HG03558 (cell line): ENCODE data around the gene NFATC2.

Experiments
- ATAC-seq: cut with Tn5 transposase; IDR thresholded peaks from one replicate; pipeline ENCODE4 v1.9.1; 2021; ENCODE audit warnings: moderate number of reproducible peaks; ENCODE audit not compliant: unreplicated experiment; ENCODE audit errors: extremely low read depth

Gene NFATC2

DNA sequence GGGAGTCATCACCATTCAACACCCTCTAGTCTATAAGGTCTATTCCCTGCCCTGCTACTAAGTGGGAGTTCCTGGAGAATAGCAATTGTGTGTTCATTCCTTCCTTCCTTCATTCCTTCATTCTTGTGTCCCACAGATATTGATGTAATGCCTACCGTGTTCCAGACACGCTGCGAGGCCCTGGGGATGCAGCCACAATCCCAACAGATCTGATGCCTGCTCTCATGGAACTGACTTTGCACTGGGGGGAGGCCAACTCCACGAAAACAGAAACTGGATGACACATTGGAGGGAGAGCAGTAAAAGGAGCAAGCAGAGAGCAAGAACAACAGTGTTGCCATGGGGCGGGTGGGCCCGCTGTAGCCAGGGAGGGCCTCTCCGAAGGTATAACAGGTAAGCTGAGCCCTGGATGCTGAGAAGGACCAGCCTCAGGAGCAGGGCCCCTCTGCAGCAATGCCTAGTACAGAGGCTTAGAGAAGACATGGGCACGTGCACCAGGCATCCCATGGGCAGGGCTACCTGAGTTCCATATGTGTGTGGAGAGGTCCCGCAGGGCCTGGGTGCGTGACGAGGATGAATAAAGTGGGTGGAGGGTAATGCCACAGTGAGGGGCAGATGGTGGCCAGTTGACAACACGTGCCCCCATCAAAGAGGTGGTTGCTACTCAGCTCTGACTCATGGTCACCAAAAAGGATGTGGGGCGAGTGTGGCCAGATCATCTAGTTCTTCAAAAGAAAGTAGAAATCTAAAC is 173.9 kb downstream of the NFATC2 start:
- ATAC-seq = no peak

- no peak for ATAC-seq
Measured at GRCh38 chr20:51366155-51366886, 176.2 kb downstream of the NFATC2 start.

- ATAC-seq = no peak
Measured at GRCh38 chr20:51365670-51366069, 176.8 kb downstream of the NFATC2 start.

DNA sequence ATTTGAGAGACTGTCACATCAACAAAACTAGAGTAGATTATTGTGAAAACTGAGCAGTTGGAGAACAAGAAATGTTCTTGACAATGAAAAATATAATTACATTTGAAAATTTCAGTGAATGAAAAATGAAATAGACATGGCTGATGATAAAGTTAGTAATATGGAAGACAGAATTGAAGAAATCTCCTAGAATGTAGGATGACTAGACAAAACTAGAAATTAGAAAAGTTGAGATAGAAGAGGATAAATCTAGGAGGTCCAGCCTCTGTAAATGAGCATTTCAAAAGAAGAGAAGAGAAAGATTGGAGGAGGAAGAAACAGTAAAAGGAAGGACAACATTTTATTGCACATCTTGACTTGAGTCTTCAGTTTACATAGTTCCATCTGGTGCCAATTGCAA is 178.7 kb downstream of the NFATC2 start:
- ATAC-seq = no peak

- ATAC-seq = no peak
Measured at GRCh38 chr20:51363378-51363777, 179.1 kb downstream of the NFATC2 start.

- ATAC-seq = no peak
Measured at GRCh38 chr20:51362254-51362653, 180.3 kb downstream of the NFATC2 start.

DNA sequence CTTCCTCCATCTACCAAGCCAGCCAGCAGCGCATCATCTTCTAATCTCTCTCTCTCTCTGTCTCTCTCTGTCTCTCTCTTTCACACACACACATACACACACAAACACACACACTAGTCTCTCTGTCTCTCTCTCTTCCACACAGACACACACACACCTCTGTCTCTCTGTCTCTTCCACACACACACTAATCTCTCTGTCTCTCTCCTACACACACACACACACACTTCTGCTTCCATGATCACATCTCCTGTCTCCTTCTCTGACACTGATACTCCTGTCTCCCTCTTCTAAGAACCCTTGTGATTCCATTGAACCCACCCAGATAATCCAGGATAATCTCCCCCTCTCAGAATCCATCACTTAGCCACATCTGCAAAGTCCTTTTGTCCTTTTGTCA is 181.3 kb downstream of the NFATC2 start:
- no peak for ATAC-seq

- ATAC-seq = no peak
Measured at GRCh38 chr20:51360451-51361201, 181.9 kb downstream of the NFATC2 start.

- ATAC-seq = no peak
Measured at GRCh38 chr20:51359947-51360346, 182.6 kb downstream of the NFATC2 start.

DNA sequence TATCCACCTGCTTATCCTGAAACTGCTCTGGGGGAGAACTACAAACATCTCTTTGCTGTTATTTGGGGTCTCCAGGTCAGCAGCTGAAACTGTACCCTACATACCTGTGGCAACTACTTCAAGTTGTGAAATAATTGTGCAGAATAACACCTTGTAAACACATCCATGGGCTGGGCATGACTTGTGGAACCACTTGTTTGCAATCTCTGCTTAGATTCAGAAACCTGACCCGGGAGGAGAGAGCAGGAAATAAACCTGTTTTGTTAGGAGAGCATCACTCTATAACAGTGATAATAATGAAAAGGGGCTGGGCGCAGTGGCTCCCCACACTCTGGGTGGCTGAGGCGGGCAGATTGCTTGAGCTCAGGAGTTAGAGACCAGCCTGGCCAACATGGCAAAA is 183.1 kb downstream of the NFATC2 start:
- ATAC-seq = no peak

- ATAC-seq = no peak
Measured at GRCh38 chr20:51358032-51358724, 184.3 kb downstream of the NFATC2 start.

DNA sequence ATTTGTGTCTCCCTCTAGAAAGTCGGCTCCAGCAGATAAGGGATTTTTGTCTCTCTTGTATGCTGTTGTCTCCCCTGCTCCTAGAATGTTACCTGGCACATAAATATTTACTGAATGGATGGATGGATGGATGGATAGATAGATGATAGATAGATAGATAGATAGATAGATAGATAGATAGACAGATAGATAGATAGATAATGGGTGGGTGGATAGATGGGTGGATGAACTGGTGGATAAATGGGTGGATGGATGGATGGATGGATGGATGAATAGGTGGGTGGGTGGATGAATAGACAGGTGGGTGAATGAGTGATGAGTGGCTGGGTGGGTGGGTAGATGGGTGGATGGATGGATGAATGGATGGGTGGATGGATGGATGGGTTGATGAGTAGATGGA is 185.0 kb downstream of the NFATC2 start:
- ATAC-seq = no peak

GRCh38 chr20:51356871-51357270 is 185.6 kb downstream of the NFATC2 start:
- no peak for ATAC-seq

- ATAC-seq = no peak
Measured at GRCh38 chr20:51354769-51355319, 187.7 kb downstream of the NFATC2 start.

- no peak for ATAC-seq
Measured at GRCh38 chr20:51354191-51354768, 188.2 kb downstream of the NFATC2 start.

DNA sequence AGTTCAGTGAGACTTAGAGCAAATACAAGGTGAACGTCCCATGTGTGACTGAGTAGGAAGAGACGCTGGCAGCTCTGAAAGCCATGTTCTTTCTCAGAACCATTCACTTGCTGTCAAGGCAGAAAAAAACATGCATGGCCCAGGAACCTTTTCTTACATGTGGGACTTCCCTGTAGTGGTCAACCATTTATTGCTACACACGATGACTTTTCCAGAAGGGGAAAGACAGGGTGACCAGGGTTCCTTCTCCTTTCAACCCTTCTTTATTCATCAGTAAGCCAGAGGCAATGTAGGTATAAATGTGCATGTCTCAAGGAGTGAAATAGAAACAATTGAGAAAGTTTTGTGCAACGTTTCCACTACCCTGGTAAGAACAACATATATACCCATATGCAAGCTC is 189.0 kb downstream of the NFATC2 start:
- ATAC-seq = no peak

DNA sequence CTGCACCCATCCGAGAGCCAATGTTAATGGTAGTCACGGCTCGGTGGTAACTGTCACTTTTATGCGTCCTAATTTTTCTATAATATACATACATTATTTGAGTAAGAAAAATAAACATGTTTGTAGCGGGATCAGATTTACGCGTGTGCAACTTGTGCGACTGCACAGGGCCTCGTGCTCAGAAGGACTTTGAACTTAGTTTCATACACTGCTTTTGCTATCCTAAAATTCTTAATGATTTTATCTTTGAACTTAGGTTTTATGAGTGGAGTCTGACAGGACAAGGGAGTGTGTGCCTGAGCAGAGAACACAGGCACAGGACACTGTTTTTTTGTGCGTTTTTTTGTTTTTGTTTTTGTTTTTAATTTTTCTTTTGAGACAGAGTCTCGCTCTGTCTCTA is 189.7 kb downstream of the NFATC2 start:
- no peak for ATAC-seq

GRCh38 chr20:51350941-51351631 is 191.4 kb downstream of the NFATC2 start:
- ATAC-seq = no peak

DNA sequence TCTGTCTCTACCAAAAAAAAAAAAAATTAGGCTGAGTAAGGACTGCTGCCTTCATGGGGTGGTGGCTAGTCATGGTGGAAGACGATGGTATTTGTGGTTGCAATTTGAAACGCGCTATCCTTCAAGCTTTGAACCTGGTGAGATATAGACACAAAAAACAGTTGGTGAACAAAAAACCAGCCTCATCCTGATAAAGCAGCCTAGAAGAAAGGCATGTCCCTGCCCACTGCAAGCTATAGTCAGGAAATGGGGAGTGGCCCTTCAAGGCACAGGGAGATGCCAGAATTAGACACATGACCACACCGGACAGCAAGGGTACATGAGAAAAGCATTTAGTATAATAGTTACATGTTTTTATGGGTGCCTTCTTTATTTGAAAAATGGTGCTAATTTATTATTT is 193.6 kb downstream of the NFATC2 start:
- no peak for ATAC-seq
